HG03520 (cell line): ENCODE measurements around the gene USH2A.
"Not testable (repeated sequence)": the region's sequence is repeated elsewhere in the genome, so short reads cannot be mapped to it uniquely, and the experiment has no call there.

Experiments
- ATAC-seq: cut with Tn5 transposase; IDR thresholded peaks from one replicate; pipeline ENCODE4 v1.9.1; 2021; ENCODE audit warnings: mild to moderate bottlenecking, moderate library complexity; ENCODE audit not compliant: unreplicated experiment

Gene USH2A

DNA sequence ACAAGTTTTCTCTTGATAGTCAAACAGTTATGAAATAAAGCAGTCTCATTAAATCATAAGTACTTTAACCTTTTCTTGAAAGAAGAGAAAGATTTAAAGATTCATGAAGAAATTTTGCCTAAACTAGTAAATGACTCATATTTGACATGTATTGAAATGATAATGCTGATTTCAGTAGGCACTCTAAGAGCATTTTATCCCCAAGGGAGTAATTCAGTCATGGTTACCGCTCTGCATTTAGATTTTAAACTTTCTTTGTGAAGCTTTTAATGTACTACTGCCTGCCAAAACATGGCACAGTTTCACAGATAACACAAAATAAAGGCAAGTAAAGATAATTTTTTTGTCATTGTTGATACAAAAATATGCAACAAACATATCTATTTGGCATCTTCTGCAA, 6.8 kb downstream of the USH2A start:
- no peak for ATAC-seq

GRCh38 chr1:216410026-216410425, 13.2 kb downstream of the USH2A start:
- no peak for ATAC-seq

GRCh38 chr1:216390956-216391355, 32.3 kb downstream of the USH2A start:
- ATAC-seq: no peak

GRCh38 chr1:216389774-216390173, 33.5 kb downstream of the USH2A start:
- ATAC-seq: no peak

DNA sequence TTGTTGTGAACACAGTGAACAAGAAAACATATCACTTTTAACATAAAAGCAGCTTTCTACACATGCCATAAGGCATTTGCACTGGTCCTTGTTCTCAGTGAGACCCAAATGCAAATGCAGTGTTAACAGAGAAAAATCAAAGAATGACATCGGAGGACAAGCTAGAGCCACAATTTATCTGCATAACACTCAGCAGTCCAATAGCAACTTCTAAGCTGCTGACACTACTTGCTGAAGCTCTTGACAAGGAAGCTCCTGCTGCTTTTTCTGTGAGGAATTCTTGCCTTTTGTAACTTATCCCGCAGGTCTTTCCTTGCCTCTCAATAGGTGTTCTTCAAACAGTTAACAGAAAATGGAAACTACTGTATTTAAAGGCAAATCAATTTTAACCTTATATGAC, 34.7 kb downstream of the USH2A start:
- no peak for ATAC-seq

DNA sequence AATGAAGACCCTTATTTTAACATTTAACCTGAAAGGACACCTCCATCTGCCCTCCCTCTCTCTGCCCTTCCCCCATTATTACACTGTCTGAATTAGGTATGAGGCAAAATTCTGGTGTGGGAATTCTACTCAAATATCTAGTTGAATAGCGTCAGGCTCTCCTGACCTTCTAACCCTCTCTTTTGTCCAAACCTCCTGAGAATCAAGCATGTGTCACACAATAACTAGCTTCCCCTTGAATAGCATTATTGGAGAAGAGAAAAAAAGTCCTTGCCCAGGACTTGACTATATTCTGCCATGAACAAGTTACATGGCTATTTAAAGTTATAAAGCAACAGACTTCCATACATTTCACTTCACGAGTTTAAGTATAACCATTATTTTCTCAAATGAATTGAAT, 35.5 kb downstream of the USH2A start:
- ATAC-seq: no peak

- no peak for ATAC-seq
Observed at GRCh38 chr1:216379441-216379840, 43.8 kb downstream of the USH2A start.

DNA sequence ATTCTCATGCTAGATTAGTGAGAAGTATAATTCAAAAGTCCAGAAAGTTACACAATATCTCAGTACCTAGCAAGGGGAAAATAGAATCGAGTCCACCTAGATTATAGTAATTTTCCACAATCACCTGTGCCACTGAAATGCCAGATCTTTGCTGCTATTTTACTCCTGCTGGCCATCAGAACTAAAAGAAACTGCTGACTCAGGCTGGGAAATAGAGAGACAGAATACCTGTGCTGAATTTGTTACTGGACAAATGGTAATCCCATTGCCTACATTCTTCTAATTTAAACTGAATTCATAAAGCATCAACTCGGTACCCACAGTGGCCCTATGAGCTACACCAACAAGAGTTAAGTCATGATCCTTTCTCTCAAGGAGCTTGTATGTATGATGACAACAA, 55.0 kb downstream of the USH2A start:
- no peak for ATAC-seq

DNA sequence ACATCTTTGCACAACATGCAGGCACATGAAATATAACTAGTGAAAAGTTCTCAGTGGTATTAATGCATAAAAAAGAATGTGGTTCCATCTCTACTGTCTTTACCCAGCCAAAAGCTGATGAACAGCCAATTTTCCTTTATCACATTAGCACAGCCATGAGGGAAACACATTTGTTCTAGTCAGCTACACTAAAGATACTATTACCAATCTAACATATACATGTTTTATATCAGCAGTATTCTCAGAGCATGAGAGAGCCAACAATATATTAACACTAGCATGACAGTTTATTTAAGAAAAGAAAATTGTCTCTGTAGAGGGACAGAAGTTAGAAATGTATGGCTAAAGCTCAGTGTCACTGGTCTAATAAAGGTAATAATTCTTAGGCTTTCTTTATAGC, 56.3 kb downstream of the USH2A start:
- ATAC-seq: no peak

GRCh38 chr1:216356945-216357344, 66.3 kb downstream of the USH2A start:
- no peak for ATAC-seq

GRCh38 chr1:216350186-216350585, 73.1 kb downstream of the USH2A start:
- ATAC-seq: no peak

GRCh38 chr1:216346526-216346925, 76.7 kb downstream of the USH2A start:
- ATAC-seq: no peak

GRCh38 chr1:216340542-216340941, 82.7 kb downstream of the USH2A start:
- not testable (repeated sequence) for ATAC-seq

DNA sequence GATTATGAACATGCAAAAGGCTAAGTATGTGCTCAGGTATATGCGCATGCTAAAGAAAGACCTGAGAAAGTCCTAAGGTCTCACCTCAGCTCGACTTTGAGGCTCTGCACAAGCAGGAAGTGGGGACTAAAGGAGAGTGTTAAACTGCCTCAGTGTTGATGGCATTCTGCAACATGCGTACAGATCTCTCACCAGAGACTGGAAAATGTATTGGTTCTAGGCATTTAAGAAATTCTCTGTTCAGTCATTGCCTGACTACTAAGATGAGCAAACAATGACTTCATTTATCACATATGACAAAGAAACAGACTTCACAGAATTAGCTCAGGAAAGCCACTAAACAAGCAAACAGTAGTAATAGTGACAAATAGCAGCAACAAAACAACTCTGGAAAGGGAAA, 90.8 kb downstream of the USH2A start:
- no peak for ATAC-seq

DNA sequence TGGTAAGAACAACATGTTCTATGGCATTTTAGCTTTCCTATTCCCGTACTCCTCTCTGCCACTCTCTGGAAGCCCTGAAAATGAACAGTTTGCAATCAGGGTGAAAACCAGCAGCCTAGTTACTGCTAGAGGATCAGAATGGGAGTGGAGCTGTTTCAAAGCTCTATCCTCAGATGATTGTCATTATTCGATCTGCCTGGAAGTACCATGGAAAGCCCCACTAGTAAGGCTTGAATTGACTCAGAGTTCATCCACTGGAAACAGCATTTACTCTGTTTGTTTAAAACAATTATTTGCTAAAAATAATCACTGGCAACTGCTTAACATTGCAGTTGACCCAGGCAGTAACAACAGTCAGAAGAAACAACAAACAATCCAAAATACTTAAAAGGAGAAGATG, 91.2 kb downstream of the USH2A start:
- ATAC-seq: peak; percentile 39

- no peak for ATAC-seq
Observed at GRCh38 chr1:216331211-216331610, 92.0 kb downstream of the USH2A start.

DNA sequence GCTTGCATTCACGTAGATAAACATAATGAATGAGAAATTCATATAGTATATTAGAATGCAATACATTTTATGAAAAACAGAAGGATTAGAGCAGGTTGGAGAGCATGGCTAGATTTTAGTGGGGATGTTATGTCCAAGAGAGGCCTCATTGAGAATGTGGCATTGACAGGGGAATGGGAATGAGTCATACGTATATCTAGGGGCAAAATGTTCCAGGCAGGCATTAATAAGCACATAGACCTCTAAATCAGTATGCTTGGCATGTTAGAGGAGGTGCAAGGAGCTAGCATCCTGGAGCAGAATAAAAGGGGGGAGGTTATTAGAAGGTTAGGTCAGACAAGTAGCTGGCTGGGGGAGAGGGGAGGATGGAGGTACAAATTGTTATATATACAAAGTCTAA, 93.0 kb downstream of the USH2A start:
- no peak for ATAC-seq

DNA sequence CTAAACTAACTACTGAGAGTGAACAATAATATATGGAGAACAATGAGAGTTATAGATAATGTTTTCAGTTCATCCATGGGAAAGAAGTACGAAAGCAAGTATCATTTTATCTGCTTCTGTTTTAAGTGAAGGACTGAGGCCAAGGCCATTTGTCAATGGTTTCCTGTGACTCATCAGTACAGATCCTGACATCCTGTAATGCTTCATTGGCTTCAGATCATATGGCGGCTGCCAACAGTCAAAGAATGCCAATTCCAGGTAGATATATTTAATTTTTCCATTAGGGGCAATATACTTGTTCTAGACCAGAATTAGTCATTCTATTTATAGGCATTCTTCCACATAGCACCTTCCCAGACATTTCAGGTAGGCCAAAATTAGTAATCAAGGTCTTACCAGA, 97.3 kb downstream of the USH2A start:
- no peak for ATAC-seq

DNA sequence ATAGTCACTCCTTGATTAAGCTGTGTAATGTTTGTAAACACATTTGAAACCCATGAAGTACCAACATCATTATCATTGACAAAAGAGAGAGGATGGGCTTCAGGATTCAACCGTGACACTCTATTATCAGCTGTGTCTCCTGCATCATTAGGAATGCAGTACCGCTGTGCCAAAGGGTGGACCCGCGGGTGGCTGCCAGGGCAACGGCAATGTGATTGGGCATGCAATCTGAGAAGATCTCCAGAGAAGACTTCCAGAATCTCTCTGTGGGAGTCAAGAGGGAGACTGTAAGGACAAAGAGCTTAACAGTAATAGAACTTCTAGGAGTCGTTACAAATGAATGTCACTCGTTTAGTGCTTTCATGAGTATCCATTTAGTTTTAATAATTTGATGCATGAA, 97.9 kb downstream of the USH2A start:
- ATAC-seq: no peak

DNA sequence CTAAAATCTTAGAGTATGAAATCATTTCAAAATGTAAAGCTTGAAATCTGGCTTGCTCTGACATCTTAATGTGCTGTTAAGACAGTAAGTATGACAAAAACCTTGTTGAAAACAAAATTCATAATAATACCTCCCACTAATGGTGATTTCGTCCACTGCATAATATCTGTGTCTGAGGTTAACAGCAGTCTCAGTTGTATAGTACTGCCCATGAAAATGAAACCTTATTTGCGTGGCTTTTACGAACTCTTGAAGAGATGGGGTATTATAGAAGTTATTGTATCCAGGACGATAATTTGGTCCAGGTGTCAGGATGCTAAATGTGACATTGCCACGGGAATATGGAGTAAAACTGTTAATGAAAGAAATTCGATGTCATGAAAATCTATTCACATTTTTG, 99.9 kb downstream of the USH2A start:
- no peak for ATAC-seq

DNA sequence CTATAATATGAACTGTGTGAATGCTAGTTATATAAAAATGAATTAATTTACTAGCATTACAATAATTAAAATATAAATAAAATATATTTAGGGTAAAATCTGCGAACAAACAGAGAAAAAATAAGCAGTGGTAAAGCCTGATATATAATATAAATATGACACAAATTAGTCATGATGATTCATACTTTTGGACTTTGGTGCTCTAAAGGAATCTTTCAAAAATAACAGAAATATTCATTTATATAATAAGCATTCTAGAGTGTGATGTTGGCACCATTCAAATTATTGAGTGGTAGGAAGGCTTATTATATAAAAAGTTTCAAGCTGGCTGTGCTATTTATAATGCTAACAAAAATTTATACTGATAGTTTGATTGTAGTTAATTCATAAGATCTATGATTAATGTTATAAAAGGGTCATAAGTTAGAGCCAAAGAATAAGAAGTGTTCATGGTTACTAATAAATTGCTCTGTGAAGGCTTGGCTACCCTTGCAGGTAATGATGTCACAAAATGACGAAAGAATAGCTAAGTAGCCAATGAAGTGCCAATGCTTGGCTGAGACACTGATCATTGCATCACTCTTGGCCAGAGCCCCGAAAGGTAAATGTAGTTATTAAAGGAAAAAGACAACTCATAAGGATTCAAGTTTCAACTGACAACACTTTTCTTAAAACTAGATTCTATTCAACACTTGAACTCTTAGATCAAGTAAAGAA, 108.7 kb downstream of the USH2A start:
- no peak for ATAC-seq

DNA sequence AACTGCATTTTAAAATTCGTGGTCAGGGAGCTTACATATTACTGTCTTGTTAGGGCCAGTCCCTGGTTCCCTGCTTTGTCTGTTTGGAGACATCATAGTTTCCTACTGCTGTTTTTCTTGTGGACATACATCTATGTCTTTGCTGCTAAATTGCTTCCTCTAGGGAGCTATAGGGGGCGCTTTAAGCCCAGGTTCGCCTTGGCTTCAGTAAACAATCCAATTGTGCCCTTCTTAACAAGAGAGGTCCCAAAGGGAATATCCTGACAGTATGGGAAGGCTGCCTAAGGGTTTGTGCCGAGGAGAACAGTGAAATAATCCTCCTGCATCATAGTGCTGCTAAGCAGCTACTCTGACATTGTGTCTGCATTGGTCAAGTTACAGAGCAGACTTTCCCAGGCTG, 112.5 kb downstream of the USH2A start:
- ATAC-seq: peak; percentile 65

DNA sequence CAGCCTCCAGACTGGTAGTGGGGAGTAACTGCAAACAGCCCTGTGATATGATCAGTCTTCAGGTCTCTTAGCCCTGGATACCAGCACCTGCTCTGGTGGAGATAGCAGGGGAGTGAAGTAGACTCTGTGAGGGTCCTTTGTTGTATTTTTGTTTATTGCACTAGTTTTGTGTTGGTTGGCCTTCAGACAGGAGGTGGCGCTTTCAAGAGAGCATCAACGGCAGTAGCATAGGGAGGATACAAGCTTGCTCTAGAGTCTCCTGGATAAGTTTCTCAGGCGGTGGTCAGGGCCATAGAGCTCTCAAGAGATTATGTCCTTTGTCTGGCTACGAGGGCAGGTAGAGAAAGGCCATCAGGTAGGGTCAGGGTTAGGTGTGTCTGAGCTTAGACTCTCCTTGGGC, 116.4 kb downstream of the USH2A start:
- no peak for ATAC-seq
